Vagina (tissue), 2 donors: ENCODE measurements around the gene ARHGEF40.

ENCODE experiments used
- CTCF ChIP-seq, 3 experiments: fragments of 450-650 bp in 2 of 3; fragments of 200-600 bp in 1 of 3; sonication (generic) in 1 of 3; IDR thresholded peaks; one replicate each; pipeline ENCODE4 v1.5.1; 2017 to 2019; ENCODE audit warnings: antibody characterized with exemption in 3 of 3, mild to moderate bottlenecking in 2 of 3, moderate library complexity in 2 of 3
- POLR2A ChIP-seq, 2 donors: fragments of 450-650 bp; IDR thresholded peaks; one replicate each; pipeline ENCODE4 v1.6.1; 2017; ENCODE audit warnings: antibody characterized with exemption in 2 of 2, mild to moderate bottlenecking in 2 of 2, moderate library complexity in 2 of 2
- POLR2AphosphoS5 ChIP-seq, 2 donors: sonication (generic); formaldehyde crosslinking; IDR thresholded peaks; one replicate each; pipeline ENCODE4 v1.9.0; 2017; ENCODE audit warnings: antibody characterized with exemption in 2 of 2, mild to moderate bottlenecking in 2 of 2, low read depth in 1 of 2; ENCODE audit not compliant: insufficient read depth in 1 of 2

DNA sequence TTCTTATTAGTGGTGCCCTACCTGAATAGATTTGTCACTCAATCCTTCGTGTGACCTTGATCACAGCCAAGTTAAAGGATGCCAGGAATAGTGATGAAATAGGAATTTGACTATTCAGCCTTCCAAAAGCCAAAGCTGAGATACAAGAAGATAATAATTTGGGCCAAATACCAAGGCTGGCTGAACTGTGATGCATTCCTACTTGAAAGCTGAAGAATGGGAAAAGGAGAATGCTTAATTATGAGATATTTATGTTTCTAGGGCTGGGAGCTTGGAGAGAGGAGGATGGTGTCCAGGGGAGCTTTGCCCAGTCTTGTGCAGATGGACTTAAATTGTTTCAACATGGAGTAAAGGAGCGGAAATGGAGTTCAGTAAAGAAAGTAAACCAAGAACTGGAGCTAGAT lies 22.7 kb upstream of the ARHGEF40 start:
- TF ChIP-seq CTCF (IDR thresholded peaks at IDR 0.05) (no peak), POLR2A (IDR thresholded peaks at IDR 0.05) (no peak), POLR2AphosphoS5 (IDR thresholded peaks at IDR 0.05; ENCODE audit: insufficient read depth in 1 of 2, low read depth in 1 of 2) (no peak)
